HepG2 (cell line): ENCODE measurements around the gene FMNL2. TPM values are rescaled to one million over a fixed set of nuclear protein-coding genes. Genes with fewer than 3 reads are reported as not detected.

ENCODE experiments used
- ARHGAP35 ChIP-seq: sonication (generic); formaldehyde crosslinking; IDR thresholded peaks from 2 replicates; pipeline ENCODE4 v1.9.0; 2022; ENCODE audit warnings: mild to moderate bottlenecking, inconsistent platforms, moderate library complexity, missing genetic modification reagents, borderline replicate concordance
- CENPT ChIP-seq: sonication (generic); formaldehyde crosslinking; IDR thresholded peaks from 2 replicates; pipeline ENCODE4 v1.8.0; 2022; ENCODE audit warnings: low read depth, mild to moderate bottlenecking, moderate library complexity, missing genetic modification reagents
- CREB1 ChIP-seq, 2 experiments: fragments of 450-650 bp in 1 of 2; IDR thresholded peaks; 2 replicates each; pipeline ENCODE4 v1.6.1; 2016 to 2017; ENCODE audit warnings: control low read depth in 1 of 2, mild to moderate bottlenecking in 1 of 2, missing compliant biosample characterization in 1 of 2, missing genetic modification characterization in 1 of 2
- GLI4 ChIP-seq: sonication (generic); formaldehyde crosslinking; IDR thresholded peaks from 2 replicates; pipeline ENCODE4 v1.5.1; 2020; ENCODE audit warnings: missing genetic modification reagents, mild to moderate bottlenecking, moderate library complexity, borderline replicate concordance
- HOMEZ ChIP-seq: IDR thresholded peaks from 2 replicates; pipeline ENCODE4 v1.6.1; 2016; ENCODE audit warnings: low read depth
- KMT2A ChIP-seq: sonication (generic); formaldehyde crosslinking; IDR thresholded peaks from 2 replicates; pipeline ENCODE4 v1.4.0; 2020; ENCODE audit warnings: missing genetic modification reagents
- MIXL1 ChIP-seq: IDR thresholded peaks from 2 replicates; pipeline ENCODE4 v1.6.1; 2016
- NCOA2 ChIP-seq: sonication (generic); formaldehyde crosslinking; IDR thresholded peaks from 2 replicates; pipeline ENCODE4 v1.8.0; 2022; ENCODE audit warnings: inconsistent platforms
- RNF219 ChIP-seq: sonication (generic); formaldehyde crosslinking; IDR thresholded peaks from 2 replicates; pipeline ENCODE4 v1.5.0; 2020; ENCODE audit warnings: mild to moderate bottlenecking, missing genetic modification reagents
- SOX5 ChIP-seq: IDR thresholded peaks from 2 replicates; pipeline ENCODE4 v1.6.1; 2016; ENCODE audit warnings: borderline replicate concordance
- TCF7 ChIP-seq: sonication (generic); IDR thresholded peaks from 2 replicates; pipeline ENCODE4 v1.6.1; 2016; ENCODE audit warnings: antibody characterized with exemption, low read depth
- XRCC5 ChIP-seq: fragments of 200-400 bp; formaldehyde crosslinking; optimal IDR thresholded peaks from 2 replicates; pipeline ENCODE3; 2017; ENCODE audit warnings: mild to moderate bottlenecking, low read length
- YY1 ChIP-seq: IDR thresholded peaks from 2 replicates; pipeline ENCODE4 v1.6.1; 2011; ENCODE audit warnings: low read length, low read depth, moderate library complexity, mild to moderate bottlenecking; ENCODE audit not compliant: insufficient read depth, insufficient replicate concordance
- ZBTB21 ChIP-seq: sonication (generic); formaldehyde crosslinking; IDR thresholded peaks from 2 replicates; pipeline ENCODE4 v1.4.0; 2020; ENCODE audit warnings: missing genetic modification reagents
- ZFP90 ChIP-seq: sonication (generic); formaldehyde crosslinking; IDR thresholded peaks from 2 replicates; pipeline ENCODE4 v1.8.0; 2022; ENCODE audit warnings: missing genetic modification reagents, mild to moderate bottlenecking, inconsistent platforms, borderline replicate concordance
- ZNF33B ChIP-seq: sonication (generic); formaldehyde crosslinking; IDR thresholded peaks from 2 replicates; pipeline ENCODE4 v1.5.1; 2020; ENCODE audit warnings: mild to moderate bottlenecking, missing genetic modification reagents
- ZNF597 ChIP-seq: sonication (generic); formaldehyde crosslinking; IDR thresholded peaks from 2 replicates; pipeline ENCODE4 v1.5.0; 2020; ENCODE audit warnings: missing genetic modification reagents
- ZNF687 ChIP-seq: sonication (generic); formaldehyde crosslinking; IDR thresholded peaks from 2 replicates; pipeline ENCODE4 v1.5.1; 2020; ENCODE audit warnings: mild to moderate bottlenecking, missing genetic modification reagents, moderate library complexity
- ZNF7 ChIP-seq: IDR thresholded peaks from 2 replicates; pipeline ENCODE4 v1.6.1; 2016; ENCODE audit warnings: missing biosample characterization, missing genetic modification reagents
- ZNF781 ChIP-seq: sonication (generic); formaldehyde crosslinking; IDR thresholded peaks from 2 replicates; pipeline ENCODE4 v1.5.1; 2020; ENCODE audit warnings: borderline replicate concordance, mild to moderate bottlenecking, missing genetic modification reagents; ENCODE audit errors: not compliant biosample characterization
- polyA plus RNA-seq, 8 experiments: library from polyadenylated mRNA; depleted of rRNA in 3 of 8; stranded (reverse) in 7 of 8; unstranded in 1 of 8; fragments of >200 nt; fragmentation: Illumina TruSeq in 4 of 8; extraction: Trizol in 4 of 8; gene quantifications; 2 replicates each; pipeline versions ENCODE4 v1.2.1 to v1.2.3, GENCODE V29; 2011 to 2016; ENCODE audit warnings: low read depth in 4 of 8, missing spikeins in 1 of 8, mixed read lengths in 1 of 8; ENCODE audit not compliant: insufficient read depth in 1 of 8
- total RNA-seq, 5 experiments: library from RNA; depleted of rRNA; stranded (reverse); fragments of >200 nt; fragmentation: Illumina TruSeq; extraction: Trizol; gene quantifications; 2 replicates each; pipeline ENCODE4 v1.2.3, GENCODE V29; 2016; ENCODE audit warnings: low read depth in 1 of 5

The FMNL2 gene
- total and polyA plus RNA-seq, 2 of the 13 experiments (the other 11 are each of a cell fraction or from before 2014, with no cell fraction given) = 66.5 to 67.7 TPM

GRCh38 chr2:152384992-152385391 is 50.0 kb downstream of the FMNL2 start (continued):
- TF ChIP-seq ZNF7 (CRISPR knock-in tag) = no peak
- TF ChIP-seq YY1 = no peak
- no peak for TF ChIP-seq GLI4 (CRISPR knock-in tag)
- no peak for TF ChIP-seq RNF219 (CRISPR knock-in tag)
- TF ChIP-seq TCF7 = peak; percentile 16; the same call in 1 of the 2 replicates
- TF ChIP-seq ZNF781 (CRISPR knock-in tag) = no peak
- TF ChIP-seq ZBTB21 (CRISPR knock-in tag) = no peak
- TF ChIP-seq ZNF597 = no peak
- no peak for TF ChIP-seq ZFP90
- no peak; the same call in 1 of the 2 replicates for TF ChIP-seq ZNF33B (CRISPR knock-in tag)
- TF ChIP-seq KMT2A (CRISPR knock-in tag) = 0 out of 2 replicates have a peak, but pooled peaks have one; percentile 52
- TF ChIP-seq NCOA2 (CRISPR knock-in tag) = 0 out of 2 replicates have a peak, but pooled peaks have one; percentile 32
- 0 out of 2 replicates have a peak, but pooled peaks have one; percentile 40 for TF ChIP-seq MIXL1 (CRISPR knock-in tag)
- TF ChIP-seq XRCC5 = no peak
- peak; percentile 72 for TF ChIP-seq SOX5 (CRISPR knock-in tag)
- no peak for TF ChIP-seq CREB1 (IDR thresholded peaks at IDR 0.05)
- TF ChIP-seq CREB1 (CRISPR knock-in tag; IDR thresholded peaks at IDR 0.05) = no peak
- no peak for TF ChIP-seq CENPT (CRISPR knock-in tag)
- TF ChIP-seq ARHGAP35 (CRISPR knock-in tag) = no peak
- no peak for TF ChIP-seq ZNF687
- peak; percentile 73; the same call in 1 of the 2 replicates for TF ChIP-seq HOMEZ (CRISPR knock-in tag)
